GM12801 (cell line): ENCODE results near the gene AKAP9.

Source experiments
- CTCF ChIP-seq: IDR thresholded peaks from one replicate; pipeline ENCODE4 v1.5.1; 2011; ENCODE audit warnings: control low read depth; ENCODE audit not compliant: insufficient read length; ENCODE audit errors: extremely low read depth

The AKAP9 gene

GRCh38 chr7:92131764-92132330 is 191.2 kb downstream of the AKAP9 start:
- TF ChIP-seq CTCF, result no peak

- no peak for TF ChIP-seq CTCF
Observed at GRCh38 chr7:92133133-92133736, 192.6 kb downstream of the AKAP9 start.

GRCh38 chr7:92133737-92134270 is 193.1 kb downstream of the AKAP9 start:
- no peak for TF ChIP-seq CTCF

GRCh38 chr7:92134271-92135051 is 193.8 kb downstream of the AKAP9 start, which contains the start of gene CYP51A1:
TSS of gene CYP51A1 (minus strand) at chr7:92134477. CDS start at chr7:92134364, 113 bp downstream.
- no peak for TF ChIP-seq CTCF

- TF ChIP-seq CTCF, result no peak
Observed at GRCh38 chr7:92135052-92135889, 194.6 kb downstream of the AKAP9 start.

GRCh38 chr7:92137557-92137956 is 196.9 kb downstream of the AKAP9 start:
- no peak for TF ChIP-seq CTCF
